GM12878 (cell line): ENCODE results near the gene SCGB3A1. TPM values are rescaled to one million over a fixed set of nuclear protein-coding genes. Genes with fewer than 3 reads are reported as not detected.

ENCODE experiments used
- ATAC-seq: fragments of 200-7000 bp; cut with Tn5 transposase; 3 replicates; pipeline ENCODE4 v1.9.1; 2020; ENCODE audit warnings: mild to moderate bottlenecking, moderate library complexity
- BruUV-seq: library from RNA; stranded (reverse); fragments of 400-500 nt; replicated peaks from 2 replicates; lab custom pipeline; 2021; lab: Mats Ljungman, UMichigan
- CTCF ChIA-PET: fragments of 300-600 bp; sonication (Branson Sonifier 250); formaldehyde crosslinking; extraction: SDS; loops from one replicate; lab custom pipeline; 2021; ENCODE audit warnings: inconsistent platforms; lab: Yijun Ruan, JAX
- POLR2A ChIA-PET: fragments of 350-600 bp; formaldehyde crosslinking; extraction: SDS; loops from one replicate; lab custom pipeline; 2021; ENCODE audit warnings: inconsistent platforms; lab: Charles Lee
- RAD21 ChIA-PET: fragments of 300-600 bp; sonication (Branson Sonifier 250); formaldehyde crosslinking; loops from one replicate; lab custom pipeline; 2023; ENCODE audit warnings: antibody characterized with exemption; ENCODE audit not compliant: unreplicated experiment; lab: Charles Lee
- SMC1A ChIA-PET: fragments of 300-600 bp; sonication (Branson Sonifier 250); formaldehyde crosslinking; loops from one replicate; lab custom pipeline; 2023; ENCODE audit not compliant: unreplicated experiment, uncharacterized antibody; lab: Charles Lee
- DNase-seq: peaks from one replicate; pipeline ENCODE4 v3.0.0-alpha.2; 2011; ENCODE audit warnings: low read depth, low spot score
- FAIRE-seq: peaks from 3 replicates; lab custom pipeline; 2011; peaks lifted over from hg19 to GRCh38; lab: Jason Lieb, UNC
- H2AFZ ChIP-seq: 2 replicates; pipeline ENCODE4 v1.6.0; 2011; ENCODE audit warnings: low read depth, low read length, control low read depth; ENCODE audit not compliant: control insufficient read depth
- H3K27ac ChIP-seq: 2 replicates; pipeline ENCODE4 v1.5.1; 2011; ENCODE audit warnings: control low read depth; ENCODE audit not compliant: control insufficient read depth, insufficient read depth
- H3K27me3 ChIP-seq, 2 experiments: replicated peaks in 1 of 2; 2 replicates each; pipeline versions ENCODE4 v1.6.0 to v1.6.1; 2011; ENCODE audit warnings: low read length in 1 of 2; ENCODE audit not compliant: control insufficient read depth in 2 of 2, insufficient read depth in 2 of 2
- H3K36me3 ChIP-seq, 2 experiments: 2 replicates each; pipeline ENCODE4 v1.5.1; 2011; ENCODE audit warnings: low read length in 1 of 2; ENCODE audit not compliant: control insufficient read depth in 2 of 2, insufficient read depth in 2 of 2
- H3K4me1 ChIP-seq: 2 replicates; pipeline ENCODE4 v1.6.1; 2011; ENCODE audit warnings: mild to moderate bottlenecking, low read length, moderate library complexity, mixed read lengths; ENCODE audit not compliant: control insufficient read depth, insufficient read depth
- H3K4me2 ChIP-seq: 2 replicates; pipeline ENCODE4 v1.6.0; 2011; ENCODE audit warnings: control low read depth; ENCODE audit not compliant: control insufficient read depth, insufficient read depth
- H3K4me3 ChIP-seq: fragments of 200-600 bp; sonication (generic); 2 replicates; pipeline ENCODE4 v1.5.1; 2016
- H3K79me2 ChIP-seq: 2 replicates; pipeline ENCODE4 v1.6.0; 2011; ENCODE audit warnings: low read length; ENCODE audit not compliant: control insufficient read depth, insufficient read depth
- H3K9ac ChIP-seq: 2 replicates; pipeline ENCODE4 v1.8.0; 2011; ENCODE audit warnings: low read length, control low read depth, mixed read lengths; ENCODE audit not compliant: control insufficient read depth, insufficient read depth
- H3K9me3 ChIP-seq: replicated peaks from 3 replicates; pipeline ENCODE4 v1.5.1; 2011; ENCODE audit warnings: mild to moderate bottlenecking, low read length; ENCODE audit not compliant: control insufficient read depth, insufficient read depth
- H4K20me1 ChIP-seq: 2 replicates; pipeline ENCODE4 v1.6.0; 2011; ENCODE audit not compliant: control insufficient read depth, insufficient read depth
- ATF2 ChIP-seq: IDR thresholded peaks from 2 replicates; pipeline ENCODE4 v1.6.1; 2012; ENCODE audit warnings: low read length, inconsistent platforms
- CHD2 ChIP-seq: IDR thresholded peaks from 2 replicates; pipeline ENCODE4 v1.6.1; 2011; ENCODE audit warnings: low read depth, low read length, improper control_type of control experiment, borderline replicate concordance
- CREM ChIP-seq: IDR thresholded peaks from 2 replicates; pipeline ENCODE4 v1.6.1; 2014; ENCODE audit warnings: antibody characterized with exemption, low read depth
- E2F4 ChIP-seq: IDR thresholded peaks from 2 replicates; pipeline ENCODE4 v1.6.1; 2012; ENCODE audit warnings: low read depth, low read length, improper control_type of control experiment
- E2F8 ChIP-seq: fragments of 450-650 bp; IDR thresholded peaks from 2 replicates; pipeline ENCODE4 v1.6.1; 2018; ENCODE audit warnings: mild to moderate bottlenecking, low read depth, moderate library complexity; ENCODE audit not compliant: partially characterized antibody
- EED ChIP-seq: sonication (generic); IDR thresholded peaks from 2 replicates; pipeline ENCODE4 v1.6.1; 2016; ENCODE audit warnings: antibody characterized with exemption, low read depth
- HCFC1 ChIP-seq: fragments of 150-350 bp; IDR thresholded peaks from 2 replicates; pipeline ENCODE4 v1.6.1; 2014; ENCODE audit warnings: low read length
- JUND ChIP-seq: IDR thresholded peaks from 2 replicates; pipeline ENCODE4 v1.6.1; 2012; ENCODE audit warnings: low read depth, mild to moderate bottlenecking, low read length, improper control_type of control experiment, moderate library complexity
- KAT2A ChIP-seq: conservative IDR thresholded peaks from 2 replicates; pipeline ENCODE4 v1.6.1; 2011; ENCODE audit warnings: low read depth, low read length; ENCODE audit not compliant: control insufficient read depth
- NFIC ChIP-seq: IDR thresholded peaks from 2 replicates; pipeline ENCODE4 v1.6.1; 2012; ENCODE audit warnings: low read depth, mild to moderate bottlenecking, inconsistent platforms, low read length, moderate library complexity
- NR2F1 ChIP-seq: fragments of 450-650 bp; conservative IDR thresholded peaks from 2 replicates; pipeline ENCODE4 v1.6.1; 2017; ENCODE audit warnings: mild to moderate bottlenecking
- PAX5 ChIP-seq: IDR thresholded peaks from 2 replicates; pipeline ENCODE4 v1.6.1; 2011; ENCODE audit warnings: low read depth, low read length, borderline replicate concordance
- PBX3 ChIP-seq: IDR thresholded peaks from 2 replicates; pipeline ENCODE4 v1.6.1; 2011; ENCODE audit warnings: mild to moderate bottlenecking, low read depth, low read length, moderate library complexity; ENCODE audit not compliant: insufficient replicate concordance
- POLR2A ChIP-seq: IDR thresholded peaks from 2 replicates; pipeline ENCODE4 v1.6.1; 2011; ENCODE audit warnings: low read depth, mild to moderate bottlenecking, low read length
- RAD21 ChIP-seq: IDR thresholded peaks from 2 replicates; pipeline ENCODE4 v1.6.1; 2011; ENCODE audit warnings: mild to moderate bottlenecking, low read depth, low read length, moderate library complexity; ENCODE audit not compliant: insufficient read depth
- SPI1 ChIP-seq: IDR thresholded peaks from 2 replicates; pipeline ENCODE4 v1.6.1; 2011; ENCODE audit warnings: low read depth, mild to moderate bottlenecking, low read length, moderate library complexity, borderline replicate concordance; ENCODE audit not compliant: insufficient read depth
- SREBF1 ChIP-seq: IDR thresholded peaks from 2 replicates; pipeline ENCODE4 v1.6.1; 2012; ENCODE audit warnings: mild to moderate bottlenecking, low read length
- STAT1 ChIP-seq: fragments of 450-650 bp; conservative IDR thresholded peaks from 2 replicates; pipeline ENCODE4 v1.6.1; 2014; ENCODE audit warnings: antibody characterized with exemption, mild to moderate bottlenecking
- WGBS: methylation state at CpG from one replicate; pipeline ENCODE4 v1.1.6; 2016; ENCODE audit warnings: low lambda C conversion rate; ENCODE audit not compliant: insufficient replicate concordance, insufficient coverage; ENCODE audit errors: missing lambda C conversion rate; 5-methylcytosine and 5-hydroxymethylcytosine counted together
- in situ Hi-C: fragments of 300-500 bp; cut with MboI; formaldehyde crosslinking; loops from 9 replicates; pipeline ENCODE4 v1.14.3; 2018; ENCODE audit warnings: mixed read lengths
- intact Hi-C: fragments of 100-400 bp; cut with micrococcal nuclease; formaldehyde crosslinking; loops from one replicate; pipeline ENCODE4 v1.14.2; 2022; ENCODE audit not compliant: unreplicated experiment
- polyA plus RNA-seq, 11 experiments: library from polyadenylated mRNA; depleted of rRNA in 4 of 11; unstranded in 6 of 11; stranded (reverse) in 5 of 11; fragments of >200 nt; fragmentation: Nextera tagmentation in 4 of 11; fragmentation: Illumina TruSeq in 1 of 11; extraction: Ambion mirVana in 4 of 11; extraction: Trizol in 1 of 11; gene quantifications; 1 replicate in 1 of 11; 2 replicates in 10 of 11; pipeline versions ENCODE4 v1.2.1 to v1.2.3, GENCODE V29; 2011 to 2016; ENCODE audit warnings: inconsistent platforms in 2 of 11, missing spikeins in 2 of 11, low read depth in 1 of 11
- total RNA-seq, 4 experiments: library from RNA; depleted of rRNA in 3 of 4; stranded (reverse); fragments of >200 nt in 3 of 4; fragmentation: Illumina TruSeq in 1 of 4; extraction: Trizol in 1 of 4; gene quantifications; 2 replicates each; pipeline versions ENCODE4 v1.2.1 to v1.2.3, GENCODE V29; 2013 to 2021

Gene SCGB3A1
- total and polyA plus RNA-seq, 10 of the 15 experiments (the other 5 are each of a cell fraction or from before 2014, with no cell fraction given) = 0.46 TPM; not detected in 9

GRCh38 chr5:180608572-180609310, 17.4 kb upstream of the SCGB3A1 start:
- FAIRE-seq (no peak), DNase-seq (no peak), ATAC-seq (no peak)
- Histone ChIP-seq H3K4me2 (no peak overlapping the region), H3K27ac (no peak overlapping the region), H3K9me3 (no peaks in the 10 kb centered on the region), H3K4me3 (no peak overlapping the region), H3K9ac (no peak overlapping the region), H3K27me3 (no peaks in the 10 kb centered on the region), H3K4me1 (no peaks in the 10 kb centered on the region), H2AFZ (no peak overlapping the region), H4K20me1 (no peaks in the 10 kb centered on the region; the same call in 1 of the 2 replicates), H3K79me2 (no peaks in the 10 kb centered on the region), H3K36me3 (no peaks in the 10 kb centered on the region)
- WGBS = 71% methylated on average over 26 of the region's 26 CpGs
- CTCF ChIA-PET = no interaction called here
- RAD21 ChIA-PET = no interaction called here
- in situ Hi-C loops = no loop called here
- SMC1A ChIA-PET = no interaction called here
- TF ChIP-seq CREM (no peak), SPI1 (no peak), NFIC (no peak), E2F8 (no peak), PAX5 (no peak), STAT1 (no peak), ATF2 (no peak), PBX3 (no peak), JUND (no peak), RAD21 (no peak), CHD2 (no peak), E2F4 (no peak), NR2F1 (no peak), POLR2A (no peak), SREBF1 (no peak), EED (no peak), HCFC1 (no peak), KAT2A (no peak)
- intact Hi-C loops = loop anchor here (5.0 to 10.0 kb wide), 2 partner anchors 116 to 484 kb away; partner anchors contain the start of gene CNOT6
- BruUV-seq = no TSS peak
- POLR2A ChIA-PET = no interaction called here
